ENCODE measurements around the gene CLASP1.
"Not testable (repeated sequence)": the region's sequence is repeated elsewhere in the genome, so short reads cannot be mapped to it uniquely, and the experiment has no call there.

Gene CLASP1

DNA sequence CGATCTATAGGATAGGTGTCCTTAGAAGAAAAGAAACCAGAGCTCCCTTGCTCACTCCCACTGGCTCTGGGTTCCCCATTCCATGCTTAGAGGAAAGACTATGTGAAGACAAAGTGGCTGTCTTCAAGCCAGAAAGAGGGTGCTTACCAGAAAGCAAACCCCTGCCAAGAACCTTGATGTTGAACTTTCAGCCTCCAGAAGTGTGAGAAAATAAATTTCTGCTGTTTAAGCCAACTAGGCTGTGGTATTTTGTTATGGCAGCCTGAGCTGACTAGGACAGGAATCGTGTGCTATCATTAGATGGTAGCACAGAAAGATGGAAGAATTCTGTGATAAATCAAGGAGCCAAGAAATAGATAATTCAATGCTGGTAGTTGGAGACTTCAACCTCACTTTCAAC, 344.3 kb downstream of the CLASP1 start:
- TF ChIP-seq CTCF (IDR thresholded peaks at IDR 0.05) = no peak
- Histone ChIP-seq H3K4me3 (no peak overlapping the region), H3K27ac (no peak overlapping the region)
- DNase-seq (ENCODE audit: low spot score) = no peak

- TF ChIP-seq CTCF (IDR thresholded peaks at IDR 0.05) = no peak
- no peak overlapping the region for H3K27ac ChIP-seq
- H3K4me3 ChIP-seq = no peak overlapping the region
- no peak for DNase-seq (ENCODE audit: low spot score)
Measured at GRCh38 chr2:121303531-121304263, 345.6 kb downstream of the CLASP1 start.

- H3K4me3 ChIP-seq; H3K27ac ChIP-seq; DNase-seq (ENCODE audit: low spot score): not testable (repeated sequence)
Measured at GRCh38 chr2:121301190-121301589, 348.1 kb downstream of the CLASP1 start.

- no peak for TF ChIP-seq CTCF (IDR thresholded peaks at IDR 0.05)
- peak; percentile 57 for DNase-seq (ENCODE audit: low spot score)
- H3K27ac ChIP-seq = no peak overlapping the region
- no peak overlapping the region for H3K4me3 ChIP-seq
Measured at GRCh38 chr2:121298476-121298875, 350.8 kb downstream of the CLASP1 start.

GRCh38 chr2:121297866-121298265, 351.4 kb downstream of the CLASP1 start:
- peak; percentile 11 for DNase-seq (ENCODE audit: low spot score)
- not testable (repeated sequence) for H3K4me3 ChIP-seq, H3K27ac ChIP-seq

GRCh38 chr2:121297217-121297830, 351.9 kb downstream of the CLASP1 start:
- DNase-seq (ENCODE audit: low spot score) = peak; percentile 31

DNA sequence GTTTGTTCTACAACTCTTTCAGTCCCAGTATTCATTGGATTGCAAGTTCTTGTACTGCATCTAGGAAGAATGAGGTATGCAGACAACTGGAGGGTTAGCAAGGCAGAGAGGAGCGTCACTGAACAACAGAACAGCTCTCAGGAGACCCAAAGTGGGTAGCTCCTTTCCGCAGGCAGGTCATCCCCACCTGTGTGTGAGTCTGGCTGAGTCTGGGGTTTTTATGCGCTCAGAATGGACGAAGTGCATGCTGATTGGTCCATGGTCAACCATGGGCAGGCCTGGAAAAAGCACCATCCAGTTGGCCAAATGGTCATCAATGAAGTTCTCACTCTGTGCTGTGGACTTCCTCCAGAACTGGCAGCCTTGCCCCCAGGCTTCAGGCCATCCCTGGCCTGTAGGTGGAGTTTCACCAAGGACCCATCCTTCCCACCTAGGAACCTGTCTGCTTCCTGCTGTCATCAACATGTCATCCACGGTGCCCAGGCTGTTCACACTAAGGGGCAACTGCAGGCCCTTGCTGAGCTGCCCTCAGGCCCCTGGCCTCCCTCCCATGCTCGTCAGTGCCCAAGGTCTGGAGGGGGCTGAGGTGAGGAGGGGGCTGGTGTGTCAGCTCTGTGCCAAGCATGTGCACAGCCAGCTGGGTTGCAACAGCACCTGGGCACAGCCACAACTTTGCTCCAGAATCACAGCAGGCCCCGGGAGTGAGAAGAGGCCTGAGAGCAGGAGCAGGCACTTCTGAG, 353.2 kb downstream of the CLASP1 start:
- no peak overlapping the region for H3K4me3 ChIP-seq
- TF ChIP-seq CTCF (IDR thresholded peaks at IDR 0.05) = no peak
- no peak overlapping the region for H3K27ac ChIP-seq
- DNase-seq (ENCODE audit: low spot score) = no peak

More at GRCh38 chr2:121297217-121297830, 351.9 kb downstream of the CLASP1 start:
- Histone ChIP-seq H3K27ac (no peak overlapping the region), H3K4me3 (no peak overlapping the region)
- peak; percentile 36 for TF ChIP-seq CTCF (IDR thresholded peaks at IDR 0.05)

Measured in coronary artery (tissue), 2 donors.